GM21381 (cell line): ENCODE measurements around the gene TIMM50.
"Not testable (repeated sequence)": the region's sequence is repeated elsewhere in the genome, so short reads cannot be mapped to it uniquely, and the experiment has no call there.

Experiments
- ATAC-seq: cut with Tn5 transposase; IDR thresholded peaks from one replicate; pipeline ENCODE4 v1.9.1; 2021; ENCODE audit warnings: mild to moderate bottlenecking, moderate library complexity; ENCODE audit not compliant: unreplicated experiment

Gene TIMM50

GRCh38 chr19:39469036-39469435 lies 11.6 kb upstream of the TIMM50 start:
- no peak for ATAC-seq

DNA sequence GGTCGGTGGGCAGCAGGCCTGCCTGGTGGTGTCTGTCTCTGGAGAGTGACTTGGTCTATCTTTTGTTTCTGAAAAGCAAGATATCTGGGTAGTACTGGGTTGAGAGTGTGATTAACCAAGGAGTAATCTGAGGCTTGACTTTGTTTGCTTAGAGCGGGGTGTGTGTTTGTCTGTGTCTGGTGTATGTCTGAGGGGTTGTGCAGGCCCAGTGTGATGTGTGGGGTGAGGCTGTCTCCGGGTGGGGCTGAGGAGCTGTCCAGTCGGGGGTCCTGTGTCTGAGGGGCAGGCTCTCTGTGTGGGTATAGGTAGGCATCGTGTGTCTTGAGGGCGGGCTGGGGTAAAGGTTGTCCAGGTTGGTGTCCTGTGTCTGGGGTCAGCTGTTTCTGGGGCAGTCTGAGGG lies 11.1 kb upstream of the TIMM50 start:
- no peak for ATAC-seq

DNA sequence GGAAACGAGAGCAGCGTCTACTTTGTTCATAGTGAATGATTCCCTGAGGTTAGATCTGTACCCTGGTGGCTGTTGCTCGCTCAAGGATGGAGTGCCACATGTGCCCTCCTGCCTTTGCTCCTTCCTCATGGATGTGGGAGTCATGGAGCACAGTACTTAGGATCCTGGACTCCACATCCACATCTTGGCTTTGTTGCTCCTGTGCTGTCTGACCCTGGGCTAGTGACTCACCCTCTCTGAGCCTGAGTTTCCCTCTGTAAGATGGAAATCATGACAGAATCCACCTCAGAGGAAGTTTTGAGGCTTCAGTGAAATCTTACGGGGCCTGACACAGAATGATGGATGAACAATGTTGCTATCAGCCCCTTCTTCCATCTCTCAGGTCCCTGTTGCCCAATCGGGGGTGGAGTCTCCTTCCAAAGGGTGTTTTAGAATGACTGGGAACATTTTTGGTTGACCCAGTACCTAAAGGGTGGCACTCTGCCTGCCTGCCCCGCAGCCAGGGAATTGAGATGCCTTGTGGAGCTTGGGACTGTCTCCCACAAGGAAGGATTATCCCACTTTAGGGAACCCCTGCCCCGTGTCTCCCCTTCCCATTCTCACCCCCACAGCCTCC lies 9.8 kb upstream of the TIMM50 start:
- no peak for ATAC-seq

DNA sequence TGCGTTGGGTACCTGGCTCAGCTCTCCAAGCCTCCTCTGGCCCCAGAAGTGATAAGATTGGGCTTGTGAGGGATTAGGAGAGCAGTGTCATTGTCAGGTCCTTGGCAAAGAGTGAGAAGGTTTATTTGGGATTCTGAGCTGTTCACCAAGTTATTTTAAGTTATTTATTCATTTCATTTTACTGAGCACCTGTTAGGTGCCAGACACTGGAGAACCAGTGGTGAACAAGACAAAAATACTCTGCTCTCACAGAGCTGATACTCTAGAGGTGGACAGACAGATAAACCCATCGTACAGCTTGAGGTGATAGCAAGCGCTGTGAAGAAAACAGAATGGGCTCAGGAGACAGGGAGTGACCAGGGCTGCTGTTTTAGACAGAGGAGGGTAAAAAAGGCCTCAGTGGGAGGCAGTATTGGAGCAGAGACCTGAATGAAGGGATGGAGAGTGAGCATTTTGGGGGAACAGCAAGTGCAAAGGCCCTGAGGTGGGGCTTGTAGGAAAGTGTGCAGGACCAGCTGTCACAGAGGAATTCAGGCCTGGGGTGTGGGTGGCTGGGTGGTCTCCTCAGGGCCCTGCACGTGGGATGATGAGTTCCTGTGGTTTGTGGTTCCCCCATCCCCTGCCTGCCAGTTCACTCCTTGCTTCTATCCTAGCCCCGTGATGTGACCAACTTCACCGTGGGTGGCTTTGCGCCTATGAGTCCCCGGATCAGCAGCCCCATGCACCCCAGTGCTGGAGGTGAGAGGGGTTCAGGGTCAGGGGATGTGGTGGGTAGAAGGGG lies 8.7 kb upstream of the TIMM50 start:
- ATAC-seq, result no peak

DNA sequence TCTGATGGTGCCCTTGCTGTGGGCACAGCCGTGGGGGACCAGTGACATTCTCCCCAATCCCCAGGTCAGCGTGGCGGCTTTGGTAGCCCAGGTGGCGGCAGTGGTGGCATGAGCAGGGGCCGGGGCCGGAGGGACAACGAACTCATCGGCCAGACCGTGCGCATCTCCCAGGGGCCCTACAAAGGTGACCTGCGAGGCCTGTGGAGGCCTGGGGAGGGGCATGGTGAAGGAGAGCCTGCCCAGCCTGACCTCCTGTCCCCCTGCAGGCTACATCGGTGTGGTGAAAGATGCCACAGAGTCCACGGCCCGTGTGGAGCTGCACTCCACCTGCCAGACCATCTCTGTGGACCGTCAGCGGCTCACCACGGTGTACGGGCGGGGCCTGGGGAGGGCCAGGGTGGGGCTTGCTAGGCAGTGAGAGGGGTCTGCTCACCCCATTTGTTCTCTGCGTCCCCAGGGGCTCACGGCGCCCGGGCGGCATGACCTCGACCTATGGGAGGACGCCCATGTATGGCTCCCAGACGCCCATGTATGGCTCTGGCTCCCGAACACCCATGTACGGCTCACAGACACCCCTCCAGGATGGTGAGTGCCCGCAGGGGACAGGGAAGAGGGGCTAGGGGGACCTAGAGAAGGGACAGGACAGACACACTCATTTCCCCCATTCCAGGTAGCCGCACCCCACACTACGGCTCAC lies 7.7 kb upstream of the TIMM50 start:
- no peak for ATAC-seq

GRCh38 chr19:39473443-39473960 lies 7.1 kb upstream of the TIMM50 start:
- ATAC-seq, result no peak

- no peak for ATAC-seq
Measured at GRCh38 chr19:39474139-39474620, 6.5 kb upstream of the TIMM50 start.

GRCh38 chr19:39475748-39476147 lies 4.9 kb upstream of the TIMM50 start:
- ATAC-seq, result no peak

DNA sequence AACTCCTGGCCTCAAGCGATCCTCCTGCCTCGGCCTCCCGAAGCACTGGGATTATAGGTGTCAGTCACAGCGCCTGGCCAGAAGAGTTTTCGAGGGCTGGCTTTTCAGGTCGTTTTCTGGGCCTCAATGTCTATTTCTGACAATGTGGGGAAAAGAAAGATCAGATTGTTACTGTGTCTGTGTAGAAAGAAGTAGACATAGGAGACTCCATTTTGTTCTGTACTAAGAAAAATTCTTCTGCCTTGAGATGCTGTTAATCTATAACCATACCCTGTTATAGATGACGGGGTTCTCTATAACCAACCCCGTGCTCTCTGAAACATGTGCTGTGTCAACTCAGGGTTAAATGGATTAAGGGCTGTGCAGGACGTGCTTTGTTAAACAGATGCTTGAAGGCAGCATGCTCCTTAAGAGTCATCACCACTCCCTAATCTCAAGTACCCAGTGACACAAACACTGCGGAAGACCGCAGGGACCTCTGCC lies 1.3 kb upstream of the TIMM50 start:
- ATAC-seq, result not testable (repeated sequence)

GRCh38 chr19:39479916-39480315 lies 722 bp upstream of the TIMM50 start:
- ATAC-seq, result no peak

- no peak for ATAC-seq
Measured at GRCh38 chr19:39481229-39481545, 549 bp downstream of the TIMM50 start.

- ATAC-seq, result no peak
Measured at GRCh38 chr19:39481676-39482075, 1.0 kb downstream of the TIMM50 start.

GRCh38 chr19:39483141-39483540 lies 2.5 kb downstream of the TIMM50 start:
- no peak for ATAC-seq

- ATAC-seq, result no peak
Measured at GRCh38 chr19:39489756-39490155, 9.1 kb downstream of the TIMM50 start.

- no peak for ATAC-seq
Measured at GRCh38 chr19:39492225-39492624, 11.6 kb downstream of the TIMM50 start.

GRCh38 chr19:39492788-39493187 lies 12.2 kb downstream of the TIMM50 start:
- ATAC-seq, result no peak

DNA sequence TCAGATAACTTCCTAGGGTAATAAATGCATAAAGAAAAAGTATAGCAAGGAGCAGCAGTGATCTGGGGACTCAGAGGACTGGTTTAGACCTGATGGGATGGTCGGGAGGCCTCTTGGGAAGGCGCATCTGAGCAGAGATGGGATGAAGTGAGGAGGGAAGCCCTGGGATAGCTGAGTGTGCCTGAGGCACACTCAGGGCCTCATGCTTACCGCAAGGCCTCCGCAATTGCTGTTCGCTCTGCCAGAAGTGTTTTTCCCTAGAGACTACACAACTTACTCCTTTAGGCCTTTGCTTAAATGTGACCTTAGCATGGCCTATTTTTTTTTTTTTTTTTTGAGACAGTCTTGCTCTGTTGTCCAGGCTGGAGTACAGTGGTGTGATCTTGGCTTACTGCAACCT lies 14.0 kb downstream of the TIMM50 start:
- ATAC-seq, result no peak

DNA sequence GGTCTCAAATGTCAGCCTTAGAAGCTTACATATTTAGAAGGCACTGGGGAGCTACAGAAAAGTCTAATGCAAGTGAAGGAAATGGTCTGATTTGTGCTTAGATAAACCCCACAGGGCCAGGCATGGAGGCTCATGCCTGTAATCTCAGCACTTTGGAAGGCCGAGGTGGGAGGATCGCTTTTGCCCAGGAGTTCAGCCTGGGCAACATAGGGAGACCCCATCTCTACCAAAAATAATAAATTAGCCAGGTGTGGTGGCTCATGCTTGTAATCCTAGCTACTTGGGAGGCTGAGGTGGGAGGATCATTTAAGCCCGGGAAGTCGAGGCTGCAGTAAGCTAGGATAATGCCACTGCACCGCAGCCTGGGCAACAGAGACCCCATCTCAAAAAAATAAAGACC lies 15.4 kb downstream of the TIMM50 start:
- ATAC-seq, result no peak

DNA sequence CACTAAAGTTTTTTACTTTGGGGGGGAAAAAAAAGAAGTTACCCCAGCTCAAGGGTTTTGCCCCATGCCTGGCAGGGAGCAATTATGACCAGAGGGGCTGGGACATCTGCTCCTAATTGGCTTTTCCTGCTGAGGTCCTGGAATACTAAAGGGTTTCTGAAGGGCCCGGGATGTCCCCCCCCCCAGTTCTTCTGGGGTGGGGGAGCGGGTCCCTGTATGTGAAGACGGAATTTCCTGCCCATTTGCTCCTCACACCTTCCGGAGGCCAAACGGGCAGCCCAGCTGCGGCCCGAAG lies 17.0 kb downstream of the TIMM50 start:
- no peak for ATAC-seq

GRCh38 chr19:39497996-39498797 lies 17.6 kb downstream of the TIMM50 start:
- ATAC-seq, result no peak
